CD8-positive, alpha-beta memory T cell (primary cell): ENCODE data around the gene CBFA2T2. TPM values are rescaled to one million over a fixed set of nuclear protein-coding genes. Genes with fewer than 3 reads are reported as not detected.
"Not testable (repeated sequence)": the region's sequence is repeated elsewhere in the genome, so short reads cannot be mapped to it uniquely, and the experiment has no call there.

ENCODE experiments used
- CTCF ChIA-PET: fragments of 350-600 bp; sonication (Branson Sonifier 250); formaldehyde crosslinking; loops from one replicate; lab custom pipeline; 2021; ENCODE audit warnings: antibody characterized with exemption; lab: Charles Lee
- POLR2A ChIA-PET: fragments of 350-600 bp; sonication (Branson Sonifier 250); formaldehyde crosslinking; loops from one replicate; lab custom pipeline; 2021; ENCODE audit warnings: antibody characterized with exemption; lab: Charles Lee
- DNase-seq, 5 donors: peaks; one replicate each; pipeline versions ENCODE4 v3.0.0 to v3.0.0-alpha.2; 2020 to 2022; ENCODE audit warnings: mixed read lengths in 1 of 5
- H3K27ac ChIP-seq: one replicate; pipeline ENCODE4 v1.7.0; 2013; ENCODE audit warnings: low read depth, mild to moderate bottlenecking, low read length, moderate library complexity
- H3K27me3 ChIP-seq: 2 replicates; pipeline ENCODE4 v1.7.0; 2013; ENCODE audit warnings: low read length, mild to moderate bottlenecking; ENCODE audit not compliant: insufficient read depth, poor library complexity, severe bottlenecking
- H3K36me3 ChIP-seq: 2 replicates; pipeline ENCODE4 v1.7.0; 2013; ENCODE audit warnings: mild to moderate bottlenecking, low read length, moderate library complexity; ENCODE audit not compliant: insufficient read depth
- H3K4me1 ChIP-seq: 2 replicates; pipeline ENCODE4 v1.7.0; 2013; ENCODE audit warnings: mild to moderate bottlenecking, low read length, moderate library complexity; ENCODE audit not compliant: insufficient read depth
- H3K4me3 ChIP-seq: 2 replicates; pipeline ENCODE4 v1.7.0; 2013; ENCODE audit warnings: mild to moderate bottlenecking, low read length
- H3K9me3 ChIP-seq: 2 replicates; pipeline ENCODE4 v1.7.0; 2013; ENCODE audit warnings: mild to moderate bottlenecking, low read length
- H3K27ac Mint-ChIP-seq, 8 donors: one replicate each; pipeline ENCODE4 v1.8.0; 2020 to 2021; ENCODE audit warnings: mixed read lengths in 8 of 8, mild to moderate bottlenecking in 6 of 8, inconsistent platforms in 3 of 8, moderate library complexity in 3 of 8
- H3K27me3 Mint-ChIP-seq, 2 donors: one replicate each; pipeline ENCODE4 v1.8.0; 2020 to 2021; ENCODE audit warnings: mixed read lengths in 2 of 2, mild to moderate bottlenecking in 1 of 2, moderate library complexity in 1 of 2
- H3K36me3 Mint-ChIP-seq, 3 donors: one replicate each; pipeline ENCODE4 v1.8.0; 2020 to 2021; ENCODE audit warnings: mixed read lengths in 3 of 3, inconsistent platforms in 1 of 3, mild to moderate bottlenecking in 1 of 3
- H3K4me1 Mint-ChIP-seq, 3 donors: one replicate each; pipeline ENCODE4 v1.8.0; 2020 to 2021; ENCODE audit warnings: mixed read lengths in 3 of 3, inconsistent platforms in 1 of 3, mild to moderate bottlenecking in 1 of 3
- H3K4me3 Mint-ChIP-seq, 7 donors: one replicate each; pipeline ENCODE4 v1.8.0; 2020 to 2021; ENCODE audit warnings: mixed read lengths in 7 of 7, mild to moderate bottlenecking in 6 of 7, moderate library complexity in 4 of 7, inconsistent platforms in 2 of 7
- H3K9me3 Mint-ChIP-seq, 5 donors: one replicate each; pipeline ENCODE4 v1.8.0; 2020 to 2022; ENCODE audit warnings: mixed read lengths in 5 of 5, mild to moderate bottlenecking in 3 of 5, moderate library complexity in 2 of 5, inconsistent platforms in 1 of 5
- polyA plus RNA-seq: library from polyadenylated mRNA; unstranded; fragments of 300-500 nt; fragmentation: Illumina TruSeq; gene quantifications from one replicate; pipeline ENCODE4 v1.2.3, GENCODE V29; 2021
- total RNA-seq, 2 experiments: library from RNA; stranded (reverse); gene quantifications; one replicate each; pipeline ENCODE4 v1.2.3, GENCODE V29; 2021

Gene CBFA2T2
- total and polyA plus RNA-seq, 3 experiments from 2014 or later: 10.7 to 25.8 (median 11.9) TPM

DNA sequence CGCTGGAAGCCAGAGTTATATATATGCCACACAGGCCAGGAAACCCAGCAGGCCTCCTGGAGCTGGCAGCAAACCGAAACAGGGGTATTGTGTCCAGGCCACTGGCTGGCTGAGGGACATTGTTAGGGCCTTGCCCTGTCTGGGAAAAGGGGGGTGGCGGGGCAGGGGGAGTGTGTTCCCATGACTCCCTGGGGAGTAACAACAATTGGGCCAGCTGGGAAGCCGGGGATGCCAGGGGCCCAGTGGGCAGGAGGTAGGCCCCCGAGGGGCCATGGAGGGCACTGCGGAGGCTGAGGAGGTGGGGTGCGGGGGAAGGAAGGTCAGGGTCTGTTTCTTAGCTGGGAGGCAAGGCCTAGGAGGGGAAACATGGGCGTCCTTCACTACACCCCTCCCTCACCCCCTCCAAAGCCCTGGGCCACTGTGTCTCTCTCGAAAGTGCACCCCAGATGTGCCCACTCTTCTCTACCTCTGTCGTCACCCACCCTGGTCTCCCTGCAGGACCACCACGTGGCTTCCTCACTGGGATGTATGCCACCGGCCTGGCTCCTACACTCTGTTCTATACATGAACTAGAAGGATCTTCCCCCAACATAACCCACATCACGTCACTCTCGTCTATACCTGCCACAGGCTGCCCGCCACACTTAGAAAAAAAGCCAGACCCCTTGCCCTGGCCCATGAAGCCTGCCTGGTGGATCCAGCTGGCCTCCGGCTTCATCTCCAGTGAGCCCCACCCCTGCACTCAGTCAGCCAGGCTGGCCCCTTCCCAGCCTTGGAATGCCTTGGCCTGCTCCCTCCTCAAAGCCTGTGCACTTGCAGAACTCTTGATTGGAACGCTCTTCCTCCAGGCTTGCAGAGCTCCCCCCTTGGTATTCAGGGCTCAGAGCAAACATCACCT lies 204.1 kb downstream of the CBFA2T2 start:
- peaks cover 13 to 14% (median 14%) of the 10 kb centered on the region in 3 donors for H3K4me1 Mint-ChIP-seq
- Histone ChIP-seq H3K27me3 (no peaks in the 10 kb centered on the region), H3K36me3 (no peaks in the 10 kb centered on the region), H3K4me1 (peaks cover 19% of the 10 kb centered on the region), H3K4me3 (no peak overlapping the region), H3K27ac (no peak overlapping the region), H3K9me3 (no peaks in the 10 kb centered on the region)
- ChIA-PET POLR2A (no interaction called here), CTCF (interaction anchor here (1.5 kb wide), 1 partner anchor 26 kb away, joined by 5 read pairs; the partner anchor contains the start of gene ACTL10)
- no peak overlapping the region for H3K4me3 Mint-ChIP-seq
- H3K36me3 Mint-ChIP-seq: no peaks in the 10 kb centered on the region
- no peaks in the 10 kb centered on the region for H3K27me3 Mint-ChIP-seq
- H3K9me3 Mint-ChIP-seq: peaks cover 0 to 2% (median 0%) of the 10 kb centered on the region in 5 donors
- no peak overlapping the region for H3K27ac Mint-ChIP-seq
- DNase-seq: no peak

DNA sequence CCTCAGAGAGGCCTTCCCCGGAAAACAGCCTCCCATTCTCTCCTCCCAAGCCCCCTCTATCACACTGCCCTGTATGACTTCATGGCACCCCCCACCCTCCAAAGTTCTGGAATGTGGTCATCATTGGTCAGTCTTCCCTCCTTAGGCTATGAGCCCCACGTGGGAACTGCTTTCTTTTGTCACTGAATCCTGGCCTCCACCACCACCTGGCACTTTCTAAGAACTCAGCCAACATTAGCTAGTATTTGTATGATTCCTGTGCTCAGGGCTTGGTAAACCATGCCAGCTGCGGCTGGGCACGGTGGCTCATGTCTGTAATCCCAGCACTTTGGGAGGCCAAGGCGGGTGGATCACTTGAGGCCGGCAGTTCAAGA lies 204.7 kb downstream of the CBFA2T2 start:
- Histone ChIP-seq H3K9me3 (no peaks in the 10 kb centered on the region), H3K27me3 (no peaks in the 10 kb centered on the region), H3K4me3 (no peak overlapping the region), H3K36me3 (no peaks in the 10 kb centered on the region), H3K27ac (no peak overlapping the region), H3K4me1 (peaks cover 13% of the 10 kb centered on the region)
- Mint-ChIP-seq H3K36me3 (no peaks in the 10 kb centered on the region), H3K27ac (no peak overlapping the region), H3K27me3 (no peaks in the 10 kb centered on the region), H3K9me3 (peaks cover 0 to 2% (median 0%) of the 10 kb centered on the region in 5 donors), H3K4me1 (peaks cover 7 to 8% (median 8%) of the 10 kb centered on the region in 3 donors), H3K4me3 (no peak overlapping the region)
- DNase-seq: no peak
- CTCF ChIA-PET: interaction anchor here (1.5 kb wide), 1 partner anchor 27 kb away, joined by 5 read pairs; the partner anchor contains the start of gene ACTL10
- POLR2A ChIA-PET: no interaction called here

DNA sequence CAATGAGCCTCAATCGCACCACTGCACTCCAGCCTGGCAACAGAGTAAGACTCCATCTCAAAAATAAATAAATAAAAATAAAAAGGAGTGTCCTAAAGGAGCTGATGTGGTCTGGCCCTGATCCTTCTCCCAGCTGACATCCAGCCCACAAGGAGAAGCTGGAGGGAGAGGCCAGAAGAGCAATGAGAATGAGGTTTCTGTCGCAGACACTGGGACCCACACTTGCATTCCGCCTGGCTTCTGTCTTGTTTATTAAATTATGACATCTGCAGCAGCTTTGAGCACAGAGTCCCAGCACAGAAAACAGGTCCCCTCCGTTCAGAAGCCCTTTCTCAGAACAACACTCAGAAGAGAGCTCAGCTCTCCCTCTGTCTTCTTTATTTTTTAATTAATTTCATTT lies 206.6 kb downstream of the CBFA2T2 start:
- peaks cover 0 to 2% (median 0%) of the 10 kb centered on the region in 5 donors for H3K9me3 Mint-ChIP-seq
- H3K9me3 ChIP-seq: no peaks in the 10 kb centered on the region
- no peaks in the 10 kb centered on the region for H3K36me3 ChIP-seq
- H3K27me3 Mint-ChIP-seq: peaks cover 0 to 1% of the 10 kb centered on the region in 2 donors
- no peaks in the 10 kb centered on the region for H3K4me1 ChIP-seq
- H3K36me3 Mint-ChIP-seq: no peaks in the 10 kb centered on the region
- no peaks in the 10 kb centered on the region for H3K27me3 ChIP-seq
- H3K4me3 ChIP-seq: no peak overlapping the region
- no peak overlapping the region for H3K27ac ChIP-seq
- ChIA-PET POLR2A (no interaction called here), CTCF (interaction anchor here (1.4 kb wide), 1 partner anchor 17 kb away, joined by 3 read pairs; no protein-coding TSS in a partner anchor)
- H3K27ac Mint-ChIP-seq: no peak overlapping the region
- DNase-seq: no peak
- no peak overlapping the region for H3K4me3 Mint-ChIP-seq
- H3K4me1 Mint-ChIP-seq: no peaks in the 10 kb centered on the region

DNA sequence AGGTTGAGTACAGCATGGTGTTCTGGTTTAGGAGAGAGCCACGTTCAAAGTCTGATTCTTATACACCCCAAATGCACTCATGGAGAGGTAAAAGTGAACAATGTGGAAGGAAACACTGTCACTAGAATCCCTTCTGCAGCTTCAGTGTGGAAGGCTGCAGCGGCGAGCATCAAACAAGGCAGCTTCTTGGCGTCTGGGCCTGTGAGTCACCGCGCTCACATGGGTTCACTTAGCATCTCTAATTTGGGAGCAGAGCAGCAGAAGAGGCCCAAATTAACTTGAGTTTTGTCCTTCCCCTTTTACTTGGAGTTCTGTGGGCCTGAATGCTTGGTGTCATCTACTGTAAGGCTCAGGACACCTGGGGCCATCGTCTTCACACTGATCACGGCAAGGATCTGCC lies 207.2 kb downstream of the CBFA2T2 start:
- no peak overlapping the region for H3K4me3 Mint-ChIP-seq
- DNase-seq: no peak
- no peaks in the 10 kb centered on the region for H3K9me3 ChIP-seq
- H3K4me1 Mint-ChIP-seq: no peaks in the 10 kb centered on the region
- ChIA-PET CTCF (interaction anchor here (1.4 kb wide), 1 partner anchor 17 kb away, joined by 3 read pairs; no protein-coding TSS in a partner anchor), POLR2A (no interaction called here)
- no peaks in the 10 kb centered on the region for H3K36me3 ChIP-seq
- H3K27me3 ChIP-seq: no peaks in the 10 kb centered on the region
- no peaks in the 10 kb centered on the region for H3K36me3 Mint-ChIP-seq
- H3K27ac ChIP-seq: no peak overlapping the region
- peaks cover 0 to 2% (median 0%) of the 10 kb centered on the region in 5 donors for H3K9me3 Mint-ChIP-seq
- no peaks in the 10 kb centered on the region for H3K4me1 ChIP-seq
- H3K27me3 Mint-ChIP-seq: peaks cover 0 to 1% of the 10 kb centered on the region in 2 donors
- no peak overlapping the region for H3K4me3 ChIP-seq
- peak overlapping the region in 1 of 8 donors; percentile 52 for H3K27ac Mint-ChIP-seq

DNA sequence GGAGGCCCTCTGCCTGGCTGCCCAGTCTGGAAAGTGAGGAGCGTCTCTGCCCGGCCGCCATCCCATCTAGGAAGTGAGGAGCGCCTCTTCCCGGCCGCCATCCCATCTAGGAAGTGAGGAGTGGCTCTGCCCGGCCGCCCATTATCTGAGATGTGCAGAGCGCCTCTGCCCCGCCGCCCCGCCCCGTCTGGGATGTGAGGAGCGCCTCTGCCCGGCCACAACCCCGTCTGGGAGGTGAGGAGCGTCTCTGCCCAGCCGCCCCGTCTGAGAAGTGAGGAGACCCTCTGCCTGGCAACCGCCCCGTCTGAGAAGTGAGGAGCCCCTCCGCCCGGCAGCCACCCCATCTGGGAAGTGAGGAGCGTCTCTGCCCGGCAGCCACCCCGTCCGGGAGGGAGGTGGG lies 209.1 kb downstream of the CBFA2T2 start:
- H3K4me3 Mint-ChIP-seq, CTCF ChIA-PET, POLR2A ChIA-PET, H3K27ac ChIP-seq, H3K36me3 ChIP-seq, H3K27ac Mint-ChIP-seq, DNase-seq, H3K27me3 Mint-ChIP-seq, H3K9me3 ChIP-seq, H3K4me1 ChIP-seq, H3K27me3 ChIP-seq, H3K4me3 ChIP-seq, H3K4me1 Mint-ChIP-seq, H3K36me3 Mint-ChIP-seq, H3K9me3 Mint-ChIP-seq: not testable (repeated sequence)

Other genes starting within 250 kb of the CBFA2T2 start
- gene BPIFB1, start 206.9 kb upstream of the CBFA2T2 start, total RNA-seq: not detected
- gene BPIFB1, start 206.9 kb upstream of the CBFA2T2 start, polyA plus RNA-seq: not detected
- gene CDK5RAP1, start 88.6 kb upstream of the CBFA2T2 start, total RNA-seq: 10 to 100 TPM; 41.6 to 46.4 TPM
- 33.5 TPM for gene CDK5RAP1, start 88.6 kb upstream of the CBFA2T2 start, polyA plus RNA-seq
- 1 to 10 TPM; 4.6 to 5.6 TPM for gene SNTA1, start 46.3 kb upstream of the CBFA2T2 start, total RNA-seq
- 11.8 TPM for gene SNTA1, start 46.3 kb upstream of the CBFA2T2 start, polyA plus RNA-seq
- gene C20orf144, start 172.2 kb downstream of the CBFA2T2 start, total RNA-seq: under 1 TPM; 0.16 to 0.24 TPM
- gene C20orf144, start 172.2 kb downstream of the CBFA2T2 start, polyA plus RNA-seq: not detected
- gene ACTL10, start 176.8 kb downstream of the CBFA2T2 start, total RNA-seq: 1 to 10 TPM; 3.8 to 4.6 TPM
- 6.6 TPM for gene ACTL10, start 176.8 kb downstream of the CBFA2T2 start, polyA plus RNA-seq
- 10 to 100 TPM; 19.0 to 20.6 TPM for gene NECAB3, start 184.3 kb downstream of the CBFA2T2 start, total RNA-seq
- gene NECAB3, start 184.3 kb downstream of the CBFA2T2 start, polyA plus RNA-seq: 2.7 TPM
- 10 to 100 TPM; 68.8 to 72.3 TPM for gene E2F1, start 196.3 kb downstream of the CBFA2T2 start, total RNA-seq
- 0.52 TPM for gene E2F1, start 196.3 kb downstream of the CBFA2T2 start, polyA plus RNA-seq
- gene PXMP4, start 230.2 kb downstream of the CBFA2T2 start, total RNA-seq: 1 to 10 TPM; 8.4 to 9.1 TPM
- 23.6 TPM for gene PXMP4, start 230.2 kb downstream of the CBFA2T2 start, polyA plus RNA-seq
- gene ZNF341, start 241.9 kb downstream of the CBFA2T2 start, total RNA-seq: 1 to 10 TPM; 4.5 to 5.0 TPM
- gene ZNF341, start 241.9 kb downstream of the CBFA2T2 start, polyA plus RNA-seq: 2.6 TPM